Measurements from ENCODE around the gene RBM33. TPM values are rescaled to one million over a fixed set of nuclear protein-coding genes. Genes with fewer than 3 reads are reported as not detected.
A peak's percentile ranks its signal among the peaks of the same experiment; 100 is the strongest.

RBM33 gene
- total and polyA plus RNA-seq, 8 donors, result 14.6 to 40.1 (median 32.7) TPM

DNA sequence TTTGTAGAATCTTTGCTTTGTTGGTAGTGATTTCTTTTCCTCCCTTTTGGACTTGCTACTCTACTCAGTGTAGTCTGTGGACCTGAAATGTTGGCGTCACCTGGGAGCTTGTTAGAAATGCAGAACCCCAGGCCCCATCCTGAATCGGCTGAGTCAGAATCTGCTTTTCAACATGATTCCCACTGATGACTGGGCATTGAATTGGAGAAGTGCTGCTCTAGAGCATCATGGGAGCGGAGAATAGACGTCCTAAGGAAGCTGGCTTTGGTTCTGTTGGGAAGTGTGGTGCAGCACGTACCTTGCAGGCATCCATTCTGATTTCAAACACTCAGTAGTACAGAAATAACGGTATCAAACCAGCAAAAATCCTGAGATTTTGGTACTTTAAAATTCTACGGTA, 54.7 kb downstream of the RBM33 start:
- no peaks in the 10 kb centered on the region for H3K27me3 ChIP-seq
- WGBS, 2 donors, result 87% methylated on average over 7 of the region's 7 CpGs
- peaks cover 0 to 6% (median 0%) of the 10 kb centered on the region in 3 donors for H3K4me1 ChIP-seq
- FAIRE-seq (no peak), DNase-seq (no peak), ATAC-seq (no peak)
- TF ChIP-seq, protein P1, sequence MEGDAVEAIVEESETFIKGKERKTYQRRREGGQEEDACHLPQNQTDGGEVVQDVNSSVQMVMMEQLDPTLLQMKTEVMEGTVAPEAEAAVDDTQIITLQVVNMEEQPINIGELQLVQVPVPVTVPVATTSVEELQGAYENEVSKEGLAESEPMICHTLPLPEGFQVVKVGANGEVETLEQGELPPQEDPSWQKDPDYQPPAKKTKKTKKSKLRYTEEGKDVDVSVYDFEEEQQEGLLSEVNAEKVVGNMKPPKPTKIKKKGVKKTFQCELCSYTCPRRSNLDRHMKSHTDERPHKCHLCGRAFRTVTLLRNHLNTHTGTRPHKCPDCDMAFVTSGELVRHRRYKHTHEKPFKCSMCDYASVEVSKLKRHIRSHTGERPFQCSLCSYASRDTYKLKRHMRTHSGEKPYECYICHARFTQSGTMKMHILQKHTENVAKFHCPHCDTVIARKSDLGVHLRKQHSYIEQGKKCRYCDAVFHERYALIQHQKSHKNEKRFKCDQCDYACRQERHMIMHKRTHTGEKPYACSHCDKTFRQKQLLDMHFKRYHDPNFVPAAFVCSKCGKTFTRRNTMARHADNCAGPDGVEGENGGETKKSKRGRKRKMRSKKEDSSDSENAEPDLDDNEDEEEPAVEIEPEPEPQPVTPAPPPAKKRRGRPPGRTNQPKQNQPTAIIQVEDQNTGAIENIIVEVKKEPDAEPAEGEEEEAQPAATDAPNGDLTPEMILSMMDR (IDR thresholded peaks at IDR 0.05), result no peak
- H3K36me3 ChIP-seq, result peaks cover 0 to 10% (median 0%) of the 10 kb centered on the region in 3 donors
- H3K9me3 ChIP-seq, result no peaks in the 10 kb centered on the region
- H3K27ac ChIP-seq, result no peak overlapping the region
- intact Hi-C loops (cut with DNase I), result no loop called here
- H3K4me3 ChIP-seq, result no peak overlapping the region

DNA sequence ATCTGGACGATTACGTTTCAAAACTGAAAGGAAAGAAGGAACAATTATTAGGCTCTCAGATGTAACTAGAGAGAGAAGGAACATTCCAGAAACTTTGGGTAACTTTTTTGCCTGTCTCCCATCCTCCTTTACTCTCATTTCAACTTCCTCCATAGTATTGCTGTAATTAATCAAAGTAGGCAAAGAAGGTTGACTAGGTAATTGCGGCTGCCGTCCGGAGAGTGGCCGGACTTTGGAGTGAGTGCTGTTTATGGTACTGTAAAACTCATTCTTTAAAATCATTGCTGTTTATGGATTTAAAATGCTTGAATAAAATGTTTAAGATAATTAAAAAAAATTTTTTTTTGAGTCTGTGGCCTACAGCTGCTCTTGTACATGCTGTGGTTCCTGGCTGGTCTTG, 56.4 kb downstream of the RBM33 start:
- FAIRE-seq, result no peak

DNA sequence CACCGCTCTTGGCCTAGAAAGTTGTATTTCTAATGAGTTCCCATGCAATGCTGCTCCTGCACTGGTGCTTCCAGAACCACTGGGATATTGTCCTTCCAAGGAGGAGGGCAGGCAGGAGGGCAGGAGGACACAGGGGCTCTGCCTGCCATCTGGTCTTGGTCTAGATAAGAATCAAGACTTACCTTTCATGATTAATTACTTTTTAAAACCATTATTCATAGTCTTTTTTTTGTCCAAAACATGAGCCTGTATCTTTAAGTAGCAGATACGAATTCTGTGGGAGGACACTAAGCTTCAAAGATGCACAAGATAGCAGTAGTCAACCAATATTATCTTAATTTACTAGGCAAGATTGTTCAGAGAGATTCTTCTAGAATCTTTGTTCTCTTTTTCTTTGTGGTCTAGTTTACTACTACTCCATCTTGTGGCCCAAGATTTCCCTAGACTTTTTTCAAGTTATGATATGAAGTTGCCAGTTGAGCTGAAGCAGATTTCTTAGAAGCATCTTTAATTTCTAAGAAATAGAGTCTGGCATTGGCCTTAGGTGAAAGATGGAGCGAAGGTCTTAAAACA, 57.6 kb downstream of the RBM33 start:
- no peak for ATAC-seq

More for the DNA sequence above, 56.4 kb downstream of the RBM33 start:
- Histone ChIP-seq H3K4me1 (peaks cover 0 to 6% (median 0%) of the 10 kb centered on the region in 3 donors), H3K27ac (no peak overlapping the region), H3K27me3 (no peaks in the 10 kb centered on the region), H3K36me3 (peaks cover 0 to 18% (median 0%) of the 10 kb centered on the region in 3 donors), H3K4me3 (no peak overlapping the region), H3K9me3 (no peaks in the 10 kb centered on the region)
- intact Hi-C loops (cut with DNase I), result no loop called here
- ATAC-seq, result peak in 3 of 4 donors; percentile 63 to 80 (median 67)
- TF ChIP-seq, protein P1 (IDR thresholded peaks at IDR 0.05), result no peak
- no peak for DNase-seq
- WGBS, 2 donors, result 68 to 71% methylated on average over 6 of the region's 6 CpGs

DNA sequence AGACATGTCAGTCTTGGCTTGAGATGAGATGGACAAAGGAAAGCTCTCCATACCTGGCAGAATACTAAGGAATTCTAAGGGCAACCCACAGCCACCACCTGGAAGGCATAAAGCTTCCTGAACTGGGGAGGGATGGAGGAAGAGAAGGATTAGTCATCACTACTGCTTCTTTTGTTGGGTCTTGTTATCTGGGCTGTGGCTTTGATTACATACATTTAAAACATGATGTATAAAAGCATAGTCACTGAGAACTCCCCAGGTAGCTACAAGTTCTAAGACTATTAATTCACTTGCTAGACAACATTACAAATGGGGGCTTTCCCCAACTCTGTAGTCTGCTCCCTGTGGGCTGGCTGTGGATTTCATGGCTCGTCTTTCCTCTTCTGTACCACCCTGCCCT, 58.2 kb downstream of the RBM33 start:
- no peak for FAIRE-seq
- 90 to 100% methylated on average over 1 of the region's 1 CpG for WGBS, 2 donors
- intact Hi-C loops (cut with DNase I), result no loop called here
- Histone ChIP-seq H3K36me3 (peaks cover 0 to 27% (median 0%) of the 10 kb centered on the region in 3 donors), H3K27ac (no peak overlapping the region), H3K4me1 (no peaks in the 10 kb centered on the region), H3K27me3 (no peaks in the 10 kb centered on the region), H3K9me3 (no peaks in the 10 kb centered on the region), H3K4me3 (no peak overlapping the region)
- no peak for DNase-seq
- no peak for ATAC-seq
- TF ChIP-seq, protein P1 (IDR thresholded peaks at IDR 0.05), result no peak

More for the DNA sequence above, 57.6 kb downstream of the RBM33 start:
- intact Hi-C loops (cut with DNase I), result no loop called here
- H3K36me3 ChIP-seq, result peaks cover 0 to 22% (median 0%) of the 10 kb centered on the region in 3 donors
- TF ChIP-seq, protein P1 (IDR thresholded peaks at IDR 0.05), result no peak
- H3K9me3 ChIP-seq, result no peaks in the 10 kb centered on the region
- H3K4me3 ChIP-seq, result no peak overlapping the region
- no peaks in the 10 kb centered on the region for H3K27me3 ChIP-seq
- no peak for FAIRE-seq
- H3K4me1 ChIP-seq, result peaks cover 0 to 4% (median 0%) of the 10 kb centered on the region in 3 donors
- no peak for DNase-seq
- H3K27ac ChIP-seq, result no peak overlapping the region
- 93 to 95% methylated on average over 3 of the region's 3 CpGs for WGBS, 2 donors

DNA sequence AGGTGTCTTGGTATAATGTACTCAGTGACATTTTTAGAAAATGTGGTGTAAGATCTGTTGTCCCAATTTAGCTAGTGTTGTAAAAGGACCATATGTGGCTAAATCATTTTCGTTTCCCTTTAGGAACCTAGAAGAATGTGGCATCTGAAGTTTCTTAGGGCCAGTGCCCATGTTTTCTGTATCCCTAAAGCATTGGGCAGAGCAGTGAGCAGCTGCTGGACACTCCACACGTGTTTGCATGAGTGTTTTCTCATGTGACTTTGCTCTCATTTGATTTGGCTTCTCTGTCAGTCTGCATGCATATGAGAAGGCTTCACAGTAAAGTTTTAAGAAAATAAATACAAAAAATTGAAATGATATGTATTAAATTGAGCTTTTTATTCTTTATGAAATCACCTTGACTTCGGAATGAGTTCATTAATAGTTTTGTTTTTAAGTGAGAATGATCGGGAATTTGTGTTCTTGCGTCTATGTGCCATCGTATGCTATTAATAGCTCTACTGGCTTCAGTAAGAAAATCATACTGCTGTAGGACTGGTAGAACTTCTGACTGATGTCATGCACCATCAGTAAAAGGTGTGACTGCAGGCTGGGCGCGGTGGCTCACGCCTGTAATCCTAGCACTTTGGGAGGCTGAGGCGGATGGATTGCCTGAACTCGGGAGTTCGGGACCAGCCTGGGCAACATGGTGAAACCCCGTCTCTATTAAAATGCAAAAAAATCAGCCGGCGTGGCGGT, 61.3 kb downstream of the RBM33 start:
- intact Hi-C loops (cut with DNase I), result no loop called here
- Histone ChIP-seq H3K27ac (no peak overlapping the region), H3K27me3 (no peaks in the 10 kb centered on the region), H3K4me1 (peaks cover 3 to 10% (median 4%) of the 10 kb centered on the region in 3 donors), H3K4me3 (no peak overlapping the region), H3K9me3 (no peaks in the 10 kb centered on the region), H3K36me3 (peaks cover 0 to 39% (median 0%) of the 10 kb centered on the region in 3 donors)
- ATAC-seq (no peak), FAIRE-seq (no peak), DNase-seq (no peak)
- WGBS, 2 donors, result 91 to 94% methylated on average over 16 of the region's 16 CpGs
- TF ChIP-seq, protein P1 (IDR thresholded peaks at IDR 0.05), result no peak

All from pancreas (tissue), 10 donors.